HCT116 (cell line): Measurements from ENCODE around the gene USP31. TPM values are rescaled to one million over a fixed set of nuclear protein-coding genes. Genes with fewer than 3 reads are reported as not detected.

Experiments
- ATAC-seq: fragments of 200-7000 bp; cut with Tn5 transposase; 2 replicates; pipeline ENCODE4 v1.9.1; 2020; ENCODE audit warnings: mild to moderate bottlenecking, moderate library complexity
- BruUV-seq: library from RNA; stranded (reverse); fragments of 400-500 nt; replicated peaks from 2 replicates; lab custom pipeline; 2021; lab: Mats Ljungman, UMichigan
- CTCF ChIA-PET: fragments of 300-600 bp; sonication (Branson Sonifier 250); formaldehyde crosslinking; loops from one replicate; lab custom pipeline; 2021; ENCODE audit warnings: antibody characterized with exemption; lab: Charles Lee
- POLR2A ChIA-PET: fragments of 300-600, 350-600 bp; sonication (Branson Sonifier 250); formaldehyde crosslinking; loops from one replicate; lab custom pipeline; 2021; ENCODE audit warnings: antibody characterized with exemption; lab: Charles Lee
- RAD21 ChIA-PET, 2 experiments: fragments of 300-600 bp; sonication (Branson Sonifier 250); formaldehyde crosslinking; loops; one replicate each; lab custom pipeline; 2023; ENCODE audit warnings: low total read pairs in 2 of 2; ENCODE audit not compliant: uncharacterized antibody in 2 of 2, unreplicated experiment in 2 of 2, low non-redundant PET in 1 of 2; lab: Charles Lee
- DNase-seq: peaks from one replicate; pipeline ENCODE4 v3.0.0-alpha.2; 2010; ENCODE audit warnings: low read depth, low spot score
- H2AFZ ChIP-seq: fragments of 200-600 bp; shearing (Covaris generic), sonication (generic); 2 replicates; pipeline ENCODE4 v1.6.1; 2017; ENCODE audit warnings: low read depth, mixed run types, mixed read lengths, antibody characterized with exemption, low read length; ENCODE audit not compliant: poor library complexity, severe bottlenecking
- H3K27ac ChIP-seq: 2 replicates; pipeline ENCODE4 v1.5.1; 2012; ENCODE audit warnings: low read depth, low read length
- H3K27me3 ChIP-seq: fragments of 200-600 bp; sonication (generic); 2 replicates; pipeline ENCODE4 v1.6.1; 2016; ENCODE audit warnings: mixed run types, low read length, mixed read lengths; ENCODE audit not compliant: insufficient read depth
- H3K36me3 ChIP-seq, 2 experiments: fragments of 200-500 bp in 1 of 2; fragments of 200-600 bp in 1 of 2; sonication (Bioruptor generic) in 1 of 2; sonication (generic) in 1 of 2; 2 replicates each; pipeline versions ENCODE4 v1.5.1 to v1.6.1; 2014 to 2016; ENCODE audit warnings: low read length in 2 of 2, inconsistent platforms in 1 of 2, mixed read lengths in 1 of 2, mixed run types in 1 of 2; ENCODE audit not compliant: insufficient read depth in 2 of 2, control insufficient read depth in 1 of 2
- H3K4me1 ChIP-seq, 2 experiments: fragments of 200-600 bp in 1 of 2; sonication (generic) in 1 of 2; 2 replicates each; pipeline versions ENCODE4 v1.5.1 to v1.6.1; 2012 to 2017; ENCODE audit warnings: low read length in 2 of 2, inconsistent platforms in 1 of 2, mild to moderate bottlenecking in 1 of 2, mixed read lengths in 1 of 2, mixed run types in 1 of 2, moderate library complexity in 1 of 2; ENCODE audit not compliant: insufficient read depth in 2 of 2, control insufficient read depth in 1 of 2
- H3K4me2 ChIP-seq: fragments of 200-600 bp; sonication (generic); 2 replicates; pipeline ENCODE4 v1.6.1; 2017; ENCODE audit warnings: mixed run types, low read length, mixed read lengths
- H3K4me3 ChIP-seq, 2 experiments: fragments of 200-600 bp in 1 of 2; sonication (generic) in 1 of 2; replicated peaks in 1 of 2; 2 replicates each; pipeline ENCODE4 v1.5.1; 2011 to 2016; ENCODE audit warnings: low read length in 2 of 2, control low read depth in 1 of 2, low read depth in 1 of 2, mild to moderate bottlenecking in 1 of 2, mixed read lengths in 1 of 2, mixed run types in 1 of 2
- H3K79me2 ChIP-seq: fragments of 200-600 bp; sonication (generic); 2 replicates; pipeline ENCODE4 v1.6.1; 2017; ENCODE audit warnings: mild to moderate bottlenecking, mixed run types, low read length, moderate library complexity, mixed read lengths; ENCODE audit not compliant: insufficient read depth
- H3K9ac ChIP-seq: fragments of 200-600 bp; sonication (generic); 2 replicates; pipeline ENCODE4 v1.6.1; 2016; ENCODE audit warnings: low read length, mixed read lengths
- H3K9me2 ChIP-seq: fragments of 200-600 bp; sonication (generic), shearing (Covaris generic); 2 replicates; pipeline ENCODE4 v1.6.1; 2017; ENCODE audit warnings: mixed run types, mild to moderate bottlenecking, moderate library complexity; ENCODE audit not compliant: insufficient read depth
- H3K9me3 ChIP-seq, 2 experiments: fragments of 200-500 bp in 1 of 2; fragments of 200-600 bp in 1 of 2; sonication (Bioruptor generic) in 1 of 2; sonication (generic) in 1 of 2; 2 replicates each; pipeline ENCODE4 v1.6.1; 2014 to 2017; ENCODE audit warnings: low read length in 2 of 2, mixed read lengths in 2 of 2, inconsistent platforms in 1 of 2, low read depth in 1 of 2, mild to moderate bottlenecking in 1 of 2, mixed run types in 1 of 2, moderate library complexity in 1 of 2; ENCODE audit not compliant: control insufficient read depth in 1 of 2, insufficient read depth in 1 of 2
- H4K20me1 ChIP-seq: fragments of 200-600 bp; sonication (generic), shearing (Covaris generic); 2 replicates; pipeline ENCODE4 v1.6.1; 2017; ENCODE audit warnings: mixed run types, mild to moderate bottlenecking, moderate library complexity; ENCODE audit not compliant: insufficient read depth
- CBX3 ChIP-seq: IDR thresholded peaks from 2 replicates; pipeline ENCODE4 v1.6.1; 2012; ENCODE audit warnings: low read depth
- CEBPB ChIP-seq: IDR thresholded peaks from 2 replicates; pipeline ENCODE4 v1.6.1; 2012; ENCODE audit warnings: low read depth
- ELF1 ChIP-seq: IDR thresholded peaks from 2 replicates; pipeline ENCODE4 v1.6.1; 2012; ENCODE audit warnings: low read depth, borderline replicate concordance
- EZH2phosphoT487 ChIP-seq: fragments of 200-600 bp; IDR thresholded peaks from 2 replicates; pipeline ENCODE4 v1.6.1; 2018; ENCODE audit warnings: antibody characterized with exemption, borderline replicate concordance
- POLR2A ChIP-seq: IDR thresholded peaks from 2 replicates; pipeline ENCODE4 v1.7.0; 2011; ENCODE audit warnings: borderline replicate concordance; ENCODE audit not compliant: insufficient read depth, insufficient read length; ENCODE audit errors: extremely low read depth
- POLR2AphosphoS5 ChIP-seq: IDR thresholded peaks from 2 replicates; pipeline ENCODE4 v1.6.1; 2011; ENCODE audit warnings: mild to moderate bottlenecking, low read depth, low read length, moderate library complexity
- RAD21 ChIP-seq: IDR thresholded peaks from 2 replicates; pipeline ENCODE4 v1.6.1; 2012; ENCODE audit warnings: low read depth, mild to moderate bottlenecking
- SIN3A ChIP-seq: IDR thresholded peaks from 2 replicates; pipeline ENCODE4 v1.6.1; 2012; ENCODE audit warnings: low read depth
- SP1 ChIP-seq: IDR thresholded peaks from 2 replicates; pipeline ENCODE4 v1.6.1; 2012; ENCODE audit warnings: low read depth
- SRF ChIP-seq: IDR thresholded peaks from 2 replicates; pipeline ENCODE4 v1.6.1; 2012; ENCODE audit warnings: low read depth
- TCF7L2 ChIP-seq: IDR thresholded peaks from 2 replicates; pipeline ENCODE4 v1.7.0; 2011; ENCODE audit warnings: borderline replicate concordance, inconsistent platforms; ENCODE audit not compliant: insufficient read depth, insufficient read length; ENCODE audit errors: extremely low read depth
- YY1 ChIP-seq: IDR thresholded peaks from 2 replicates; pipeline ENCODE4 v1.6.1; 2011; ENCODE audit warnings: low read length, low read depth, moderate library complexity, mild to moderate bottlenecking; ENCODE audit not compliant: insufficient replicate concordance; ENCODE audit errors: extremely low read depth
- ZFX ChIP-seq: fragments of 450-650 bp; IDR thresholded peaks from 2 replicates; pipeline ENCODE4 v1.6.1; 2017
- ZNF274 ChIP-seq: fragments of 200-500 bp; sonication (Bioruptor generic); IDR thresholded peaks from 2 replicates; pipeline ENCODE4 v1.6.1; 2014; ENCODE audit warnings: mild to moderate bottlenecking, low read depth, low read length, inconsistent platforms
- intact Hi-C: fragments of 100-400 bp; cut with micrococcal nuclease; formaldehyde crosslinking; loops from 2 replicates; pipeline ENCODE4 v1.10.0; 2022
- total RNA-seq: library from RNA; stranded (reverse); gene quantifications from one replicate; pipeline ENCODE4 v1.2.1, GENCODE V29; 2021; ENCODE audit not compliant: unreplicated experiment
- TF ChIP-seq, protein P1 (sequence below): IDR thresholded peaks from 2 replicates; pipeline ENCODE4 v1.6.1; 2011; ENCODE audit warnings: mild to moderate bottlenecking, low read length, moderate library complexity; ENCODE audit not compliant: insufficient replicate concordance; ENCODE audit errors: extremely low read depth
- TF ChIP-seq, protein P2 (sequence below), 3 experiments: fragments of 200-600 bp in 1 of 3; sonication (generic) in 1 of 3; IDR thresholded peaks in 2 of 3; conservative IDR thresholded peaks in 1 of 3; 2 replicates each; pipeline ENCODE4 v1.5.1; 2012 to 2017; ENCODE audit warnings: low read depth in 2 of 3, low read length in 2 of 3, antibody characterized with exemption in 1 of 3, borderline replicate concordance in 1 of 3, control low read depth in 1 of 3, mild to moderate bottlenecking in 1 of 3, mixed read lengths in 1 of 3, mixed run types in 1 of 3, moderate library complexity in 1 of 3; ENCODE audit not compliant: insufficient read depth in 1 of 3
- TF ChIP-seq, protein P3 (sequence below): IDR thresholded peaks from 2 replicates; pipeline ENCODE4 v1.6.1; 2012; ENCODE audit warnings: low read depth
- TF ChIP-seq, protein P4 (sequence below): IDR thresholded peaks from 2 replicates; pipeline ENCODE4 v1.6.1; 2012
- TF ChIP-seq, protein P5 (sequence below): IDR thresholded peaks from 2 replicates; pipeline ENCODE4 v1.6.1; 2012

The USP31 gene
- total RNA-seq, 1 experiment from 2014 or later: 12.2 TPM

DNA sequence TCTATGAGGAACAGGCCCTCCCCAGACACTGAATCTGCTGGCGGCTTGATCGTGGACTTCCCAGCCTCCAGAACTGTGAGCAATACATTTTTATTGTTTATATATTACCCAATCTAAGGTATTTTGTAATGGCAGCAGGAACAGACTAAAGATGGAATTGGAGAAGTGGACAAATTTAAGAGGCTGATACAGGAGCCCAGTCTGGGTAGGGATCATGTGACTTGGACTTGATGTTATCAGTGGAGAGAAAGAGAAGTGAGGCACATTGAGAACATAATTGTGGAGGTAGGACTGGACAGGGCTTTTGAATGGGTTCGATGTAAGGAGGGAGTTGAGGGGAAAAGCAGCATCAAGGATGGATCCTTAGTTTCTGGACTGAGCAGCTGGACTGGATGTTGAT, 93.8 kb downstream of the USP31 start:
- no peaks in the 10 kb centered on the region for H4K20me1 ChIP-seq
- peaks cover 41% of the 10 kb centered on the region for H3K27me3 ChIP-seq
- ChIA-PET POLR2A (no interaction called here), RAD21 (no interaction called here), CTCF (no interaction called here)
- no peaks in the 10 kb centered on the region for H3K79me2 ChIP-seq
- H3K9me2 ChIP-seq: no peaks in the 10 kb centered on the region
- no peak for ATAC-seq
- H3K9ac ChIP-seq: no peak overlapping the region
- no peaks in the 10 kb centered on the region for H3K36me3 ChIP-seq
- H3K27ac ChIP-seq: no peak overlapping the region
- no peak for TF ChIP-seq YY1
- no peak for TF ChIP-seq EZH2phosphoT487
- TF ChIP-seq, protein P1, sequence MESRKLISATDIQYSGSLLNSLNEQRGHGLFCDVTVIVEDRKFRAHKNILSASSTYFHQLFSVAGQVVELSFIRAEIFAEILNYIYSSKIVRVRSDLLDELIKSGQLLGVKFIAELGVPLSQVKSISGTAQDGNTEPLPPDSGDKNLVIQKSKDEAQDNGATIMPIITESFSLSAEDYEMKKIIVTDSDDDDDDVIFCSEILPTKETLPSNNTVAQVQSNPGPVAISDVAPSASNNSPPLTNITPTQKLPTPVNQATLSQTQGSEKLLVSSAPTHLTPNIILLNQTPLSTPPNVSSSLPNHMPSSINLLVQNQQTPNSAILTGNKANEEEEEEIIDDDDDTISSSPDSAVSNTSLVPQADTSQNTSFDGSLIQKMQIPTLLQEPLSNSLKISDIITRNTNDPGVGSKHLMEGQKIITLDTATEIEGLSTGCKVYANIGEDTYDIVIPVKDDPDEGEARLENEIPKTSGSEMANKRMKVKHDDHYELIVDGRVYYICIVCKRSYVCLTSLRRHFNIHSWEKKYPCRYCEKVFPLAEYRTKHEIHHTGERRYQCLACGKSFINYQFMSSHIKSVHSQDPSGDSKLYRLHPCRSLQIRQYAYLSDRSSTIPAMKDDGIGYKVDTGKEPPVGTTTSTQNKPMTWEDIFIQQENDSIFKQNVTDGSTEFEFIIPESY: no peak
- TF ChIP-seq CEBPB: no peak
- TF ChIP-seq ZNF274: no peak
- TF ChIP-seq TCF7L2: no peak
- TF ChIP-seq, protein P2, sequence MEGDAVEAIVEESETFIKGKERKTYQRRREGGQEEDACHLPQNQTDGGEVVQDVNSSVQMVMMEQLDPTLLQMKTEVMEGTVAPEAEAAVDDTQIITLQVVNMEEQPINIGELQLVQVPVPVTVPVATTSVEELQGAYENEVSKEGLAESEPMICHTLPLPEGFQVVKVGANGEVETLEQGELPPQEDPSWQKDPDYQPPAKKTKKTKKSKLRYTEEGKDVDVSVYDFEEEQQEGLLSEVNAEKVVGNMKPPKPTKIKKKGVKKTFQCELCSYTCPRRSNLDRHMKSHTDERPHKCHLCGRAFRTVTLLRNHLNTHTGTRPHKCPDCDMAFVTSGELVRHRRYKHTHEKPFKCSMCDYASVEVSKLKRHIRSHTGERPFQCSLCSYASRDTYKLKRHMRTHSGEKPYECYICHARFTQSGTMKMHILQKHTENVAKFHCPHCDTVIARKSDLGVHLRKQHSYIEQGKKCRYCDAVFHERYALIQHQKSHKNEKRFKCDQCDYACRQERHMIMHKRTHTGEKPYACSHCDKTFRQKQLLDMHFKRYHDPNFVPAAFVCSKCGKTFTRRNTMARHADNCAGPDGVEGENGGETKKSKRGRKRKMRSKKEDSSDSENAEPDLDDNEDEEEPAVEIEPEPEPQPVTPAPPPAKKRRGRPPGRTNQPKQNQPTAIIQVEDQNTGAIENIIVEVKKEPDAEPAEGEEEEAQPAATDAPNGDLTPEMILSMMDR (IDR thresholded peaks at IDR 0.05 in 2 of 3, conservative IDR thresholded peaks at IDR 0.05 in 1 of 3; ENCODE audit: borderline replicate concordance in 1 of 3, insufficient read depth in 1 of 3, low read depth in 2 of 3, low read length in 2 of 3): no peak
- TF ChIP-seq, protein P3, sequence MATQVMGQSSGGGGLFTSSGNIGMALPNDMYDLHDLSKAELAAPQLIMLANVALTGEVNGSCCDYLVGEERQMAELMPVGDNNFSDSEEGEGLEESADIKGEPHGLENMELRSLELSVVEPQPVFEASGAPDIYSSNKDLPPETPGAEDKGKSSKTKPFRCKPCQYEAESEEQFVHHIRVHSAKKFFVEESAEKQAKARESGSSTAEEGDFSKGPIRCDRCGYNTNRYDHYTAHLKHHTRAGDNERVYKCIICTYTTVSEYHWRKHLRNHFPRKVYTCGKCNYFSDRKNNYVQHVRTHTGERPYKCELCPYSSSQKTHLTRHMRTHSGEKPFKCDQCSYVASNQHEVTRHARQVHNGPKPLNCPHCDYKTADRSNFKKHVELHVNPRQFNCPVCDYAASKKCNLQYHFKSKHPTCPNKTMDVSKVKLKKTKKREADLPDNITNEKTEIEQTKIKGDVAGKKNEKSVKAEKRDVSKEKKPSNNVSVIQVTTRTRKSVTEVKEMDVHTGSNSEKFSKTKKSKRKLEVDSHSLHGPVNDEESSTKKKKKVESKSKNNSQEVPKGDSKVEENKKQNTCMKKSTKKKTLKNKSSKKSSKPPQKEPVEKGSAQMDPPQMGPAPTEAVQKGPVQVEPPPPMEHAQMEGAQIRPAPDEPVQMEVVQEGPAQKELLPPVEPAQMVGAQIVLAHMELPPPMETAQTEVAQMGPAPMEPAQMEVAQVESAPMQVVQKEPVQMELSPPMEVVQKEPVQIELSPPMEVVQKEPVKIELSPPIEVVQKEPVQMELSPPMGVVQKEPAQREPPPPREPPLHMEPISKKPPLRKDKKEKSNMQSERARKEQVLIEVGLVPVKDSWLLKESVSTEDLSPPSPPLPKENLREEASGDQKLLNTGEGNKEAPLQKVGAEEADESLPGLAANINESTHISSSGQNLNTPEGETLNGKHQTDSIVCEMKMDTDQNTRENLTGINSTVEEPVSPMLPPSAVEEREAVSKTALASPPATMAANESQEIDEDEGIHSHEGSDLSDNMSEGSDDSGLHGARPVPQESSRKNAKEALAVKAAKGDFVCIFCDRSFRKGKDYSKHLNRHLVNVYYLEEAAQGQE: no peak
- no peak for TF ChIP-seq SP1
- no peak for TF ChIP-seq POLR2A
- TF ChIP-seq, protein P4, sequence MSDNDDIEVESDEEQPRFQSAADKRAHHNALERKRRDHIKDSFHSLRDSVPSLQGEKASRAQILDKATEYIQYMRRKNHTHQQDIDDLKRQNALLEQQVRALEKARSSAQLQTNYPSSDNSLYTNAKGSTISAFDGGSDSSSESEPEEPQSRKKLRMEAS: no peak
- no peak for TF ChIP-seq ELF1
- TF ChIP-seq, protein P5, sequence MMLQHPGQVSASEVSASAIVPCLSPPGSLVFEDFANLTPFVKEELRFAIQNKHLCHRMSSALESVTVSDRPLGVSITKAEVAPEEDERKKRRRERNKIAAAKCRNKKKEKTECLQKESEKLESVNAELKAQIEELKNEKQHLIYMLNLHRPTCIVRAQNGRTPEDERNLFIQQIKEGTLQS: no peak
- no peak for TF ChIP-seq ZFX
- TF ChIP-seq SIN3A: no peak
- TF ChIP-seq SRF: no peak
- no peak for TF ChIP-seq POLR2AphosphoS5
- no peak for TF ChIP-seq RAD21
- no peak for TF ChIP-seq CBX3
- BruUV-seq: no TSS peak
- no peak for DNase-seq
- no peaks in the 10 kb centered on the region for H3K9me3 ChIP-seq
- no peak overlapping the region for H2AFZ ChIP-seq
- no peaks in the 10 kb centered on the region for H3K4me1 ChIP-seq
- no peak overlapping the region for H3K4me2 ChIP-seq
- intact Hi-C loops: no loop called here
- H3K4me3 ChIP-seq: no peak overlapping the region
